IPS-18a (cell line): ENCODE measurements around the gene CRNKL1.
A peak's percentile ranks its signal among the peaks of the same experiment; 100 is the strongest.
"Not testable (repeated sequence)": the region's sequence is repeated elsewhere in the genome, so short reads cannot be mapped to it uniquely, and the experiment has no call there.

ENCODE experiments used
- H3K27ac ChIP-seq: one replicate; pipeline ENCODE4 v1.5.1; 2013; ENCODE audit warnings: low read length
- H3K27me3 ChIP-seq: one replicate; pipeline ENCODE4 v1.6.1; 2013; ENCODE audit warnings: mild to moderate bottlenecking, low read length; ENCODE audit not compliant: control insufficient read depth, insufficient read depth
- H3K36me3 ChIP-seq: one replicate; pipeline ENCODE4 v1.6.1; 2013; ENCODE audit warnings: low read depth, low read length; ENCODE audit not compliant: control insufficient read depth
- H3K4me1 ChIP-seq: one replicate; pipeline ENCODE4 v1.6.1; 2013; ENCODE audit warnings: low read depth, low read length; ENCODE audit not compliant: control insufficient read depth
- H3K4me3 ChIP-seq: one replicate; pipeline ENCODE4 v1.5.1; 2013; ENCODE audit warnings: low read length
- H3K9ac ChIP-seq: one replicate; pipeline ENCODE4 v1.6.1; 2013; ENCODE audit warnings: mild to moderate bottlenecking, low read length, moderate library complexity
- H3K9me3 ChIP-seq: one replicate; pipeline ENCODE4 v1.6.1; 2013; ENCODE audit warnings: low read depth, low read length; ENCODE audit not compliant: control insufficient read depth

The CRNKL1 gene

DNA sequence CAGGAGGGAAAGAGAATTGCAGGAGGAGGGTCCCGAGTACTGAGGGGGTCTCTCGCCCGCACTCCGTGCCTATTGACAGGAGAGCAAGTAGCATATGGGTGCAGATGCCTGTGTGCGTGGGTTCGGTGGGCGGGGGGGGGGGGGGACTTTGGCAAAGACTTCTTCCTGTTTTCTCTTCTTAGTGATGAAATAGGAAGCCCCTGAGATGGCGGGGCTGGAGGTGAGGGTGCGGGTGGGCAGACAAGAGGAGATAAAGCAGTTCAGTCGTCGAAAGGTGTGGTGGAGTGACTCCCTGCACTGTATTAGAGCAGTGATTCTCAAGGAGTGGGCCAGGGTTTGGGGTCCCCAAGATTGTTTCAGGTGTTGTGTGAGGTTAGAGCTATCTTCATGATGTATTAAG is 31.4 kb downstream of the CRNKL1 start:
- peaks cover 3% of the 10 kb centered on the region for H3K36me3 ChIP-seq
- no peak overlapping the region for H3K4me3 ChIP-seq
- no peaks in the 10 kb centered on the region for H3K9me3 ChIP-seq
- H3K27ac ChIP-seq: no peak overlapping the region
- H3K9ac ChIP-seq: no peak overlapping the region
- H3K27me3 ChIP-seq: no peaks in the 10 kb centered on the region
- H3K4me1 ChIP-seq: peaks cover 4% of the 10 kb centered on the region

- H3K9me3 ChIP-seq: no peaks in the 10 kb centered on the region
- H3K4me1 ChIP-seq: peaks cover 4% of the 10 kb centered on the region
- H3K27ac ChIP-seq: no peak overlapping the region
- H3K9ac ChIP-seq: no peak overlapping the region
- no peaks in the 10 kb centered on the region for H3K27me3 ChIP-seq
- peaks cover 3% of the 10 kb centered on the region for H3K36me3 ChIP-seq
- no peak overlapping the region for H3K4me3 ChIP-seq
Measured at GRCh38 chr20:20019123-20019522, 33.1 kb downstream of the CRNKL1 start.

GRCh38 chr20:20018366-20018765 is 33.9 kb downstream of the CRNKL1 start:
- Histone ChIP-seq H3K4me3 (peak overlapping the region; percentile 92), H3K36me3 (peaks cover 1% of the 10 kb centered on the region), H3K9ac (peak overlapping the region; percentile 72), H3K27ac (no peak overlapping the region), H3K27me3 (no peaks in the 10 kb centered on the region), H3K4me1 (peaks cover 4% of the 10 kb centered on the region), H3K9me3 (no peaks in the 10 kb centered on the region)

DNA sequence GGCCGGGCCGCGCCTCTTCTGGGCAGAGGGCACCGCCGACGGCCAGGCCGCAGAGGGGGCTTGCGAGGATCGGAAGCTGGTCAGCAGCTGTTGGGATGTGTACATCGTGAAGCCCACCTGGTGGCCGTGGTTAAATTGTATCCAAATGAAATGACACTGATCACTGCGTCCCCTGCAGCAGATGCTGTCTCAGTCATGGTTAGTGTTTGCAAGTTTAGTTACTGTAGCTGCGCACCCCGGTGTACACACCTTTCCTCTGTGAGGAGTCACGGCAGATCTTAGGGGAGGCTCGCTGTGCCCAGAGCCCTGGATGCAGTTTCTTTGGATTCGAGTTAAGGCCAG is 34.5 kb downstream of the CRNKL1 start:
- Histone ChIP-seq H3K9me3 (no peaks in the 10 kb centered on the region), H3K9ac (peak overlapping the region; percentile 72), H3K27ac (no peak overlapping the region), H3K36me3 (no peaks in the 10 kb centered on the region), H3K4me3 (peak overlapping the region; percentile 92), H3K4me1 (peaks cover 4% of the 10 kb centered on the region), H3K27me3 (no peaks in the 10 kb centered on the region)

DNA sequence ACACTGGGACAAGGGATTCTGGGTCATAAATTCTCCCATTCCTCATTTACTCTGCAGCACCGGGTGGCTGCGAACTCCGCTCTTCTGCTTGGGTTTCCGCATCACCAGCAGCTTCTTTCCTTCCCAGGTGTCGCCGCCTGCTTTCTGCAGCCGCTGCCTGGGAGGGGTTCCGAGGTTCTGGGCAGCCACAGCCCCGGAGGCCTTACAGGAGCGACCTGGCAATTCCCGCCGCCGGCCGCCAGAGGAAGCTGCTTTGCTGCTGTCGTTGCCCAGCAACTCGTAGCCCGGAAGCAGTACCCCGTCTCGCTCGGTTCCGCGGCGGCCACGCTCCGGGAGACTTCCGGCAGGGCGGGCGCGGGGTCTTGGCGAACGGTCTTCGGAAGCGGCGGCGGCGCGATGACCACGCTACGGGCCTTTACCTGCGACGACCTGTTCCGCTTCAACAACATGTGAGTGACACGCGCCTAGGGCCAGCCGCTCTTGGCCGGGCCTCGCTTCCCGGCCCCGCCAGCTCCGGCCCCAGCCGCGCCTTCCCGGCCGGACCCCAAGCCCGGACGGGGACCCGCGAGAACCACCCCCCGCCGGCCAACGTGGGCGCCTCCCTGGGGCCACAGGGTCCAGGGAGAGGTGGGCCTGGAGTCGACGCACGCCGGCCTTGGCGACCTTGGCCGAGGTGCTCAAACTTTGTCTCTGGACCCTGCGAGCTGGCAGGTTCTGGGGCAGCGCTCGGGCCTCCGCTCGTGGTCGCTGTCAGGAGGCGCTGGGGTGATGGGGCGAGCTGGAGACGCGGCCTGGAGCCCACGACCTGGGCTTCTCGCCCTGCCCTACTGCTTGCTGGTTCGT is 35.0 kb downstream of the CRNKL1 start, which contains the start of gene NAA20:
NAA20 (plus strand) TSS at position 362 of the 843 bp plus-strand sequence; CDS start at position 397, 35 bp downstream.
- no peaks in the 10 kb centered on the region for H3K9me3 ChIP-seq
- no peak within 1 kb of the TSS for H3K27ac ChIP-seq
- peak within 1 kb of the TSS; percentile 92 for H3K4me3 ChIP-seq
- H3K27me3 ChIP-seq: no peaks in the 10 kb centered on the region
- H3K36me3 ChIP-seq: no peaks in the 10 kb centered on the region
- peak within 1 kb of the TSS; percentile 72 for H3K9ac ChIP-seq
- peaks cover 4% of the 10 kb centered on the region for H3K4me1 ChIP-seq

GRCh38 chr20:20014659-20015058 is 37.6 kb downstream of the CRNKL1 start:
- no peaks in the 10 kb centered on the region for H3K36me3 ChIP-seq
- no peak overlapping the region for H3K4me3 ChIP-seq
- no peak overlapping the region for H3K27ac ChIP-seq
- H3K9me3 ChIP-seq: no peaks in the 10 kb centered on the region
- no peaks in the 10 kb centered on the region for H3K27me3 ChIP-seq
- no peak overlapping the region for H3K9ac ChIP-seq
- H3K4me1 ChIP-seq: peaks cover 4% of the 10 kb centered on the region

GRCh38 chr20:20012541-20012940 is 39.7 kb downstream of the CRNKL1 start:
- Histone ChIP-seq H3K4me3 (no peak overlapping the region), H3K36me3 (no peaks in the 10 kb centered on the region), H3K9me3 (no peaks in the 10 kb centered on the region), H3K27ac (no peak overlapping the region), H3K4me1 (no peaks in the 10 kb centered on the region), H3K27me3 (no peaks in the 10 kb centered on the region), H3K9ac (no peak overlapping the region)

- Histone ChIP-seq H3K9me3 (no peaks in the 10 kb centered on the region), H3K4me1 (no peaks in the 10 kb centered on the region), H3K4me3 (no peak overlapping the region), H3K36me3 (no peaks in the 10 kb centered on the region), H3K27ac (no peak overlapping the region), H3K9ac (no peak overlapping the region), H3K27me3 (no peaks in the 10 kb centered on the region)
Measured at GRCh38 chr20:20010639-20011500, 41.4 kb downstream of the CRNKL1 start.

- Histone ChIP-seq H3K9ac (no peak overlapping the region), H3K36me3 (no peaks in the 10 kb centered on the region), H3K4me3 (no peak overlapping the region), H3K4me1 (no peaks in the 10 kb centered on the region), H3K27ac (no peak overlapping the region), H3K9me3 (no peaks in the 10 kb centered on the region), H3K27me3 (no peaks in the 10 kb centered on the region)
Measured at GRCh38 chr20:20009784-20010253, 42.4 kb downstream of the CRNKL1 start.

- no peak overlapping the region for H3K4me3 ChIP-seq
- no peak overlapping the region for H3K27ac ChIP-seq
- H3K4me1 ChIP-seq: no peaks in the 10 kb centered on the region
- no peak overlapping the region for H3K9ac ChIP-seq
- no peaks in the 10 kb centered on the region for H3K36me3 ChIP-seq
- no peaks in the 10 kb centered on the region for H3K9me3 ChIP-seq
- no peaks in the 10 kb centered on the region for H3K27me3 ChIP-seq
Measured at GRCh38 chr20:20005342-20005741, 46.9 kb downstream of the CRNKL1 start.

- not testable (repeated sequence) for H3K27ac ChIP-seq, H3K4me3 ChIP-seq, H3K27me3 ChIP-seq, H3K4me1 ChIP-seq, H3K36me3 ChIP-seq, H3K9ac ChIP-seq, H3K9me3 ChIP-seq
Measured at GRCh38 chr20:20003955-20004322, 48.3 kb downstream of the CRNKL1 start.
